Activated naive CD4-positive, alpha-beta T cell treated with anti-CD3 and anti-CD28 coated beads, Interleukin-2, amount 50 U/mL, for 24 hours (primary cell): ENCODE measurements around the gene MARCKSL1.
"Not testable (repeated sequence)": the region's sequence is repeated elsewhere in the genome, so short reads cannot be mapped to it uniquely, and the experiment has no call there.

Source experiments
- H3K27ac Mint-ChIP-seq: one replicate; pipeline ENCODE4 v1.8.0; 2021; ENCODE audit warnings: mild to moderate bottlenecking, mixed read lengths
- H3K27me3 Mint-ChIP-seq: one replicate; pipeline ENCODE4 v1.8.0; 2021; ENCODE audit warnings: mixed read lengths
- H3K36me3 Mint-ChIP-seq: one replicate; pipeline ENCODE4 v1.8.0; 2021; ENCODE audit warnings: mixed read lengths
- H3K4me1 Mint-ChIP-seq: one replicate; pipeline ENCODE4 v1.8.0; 2021; ENCODE audit warnings: mixed read lengths
- H3K4me3 Mint-ChIP-seq: one replicate; pipeline ENCODE4 v1.8.0; 2021; ENCODE audit warnings: mild to moderate bottlenecking, mixed read lengths
- H3K9me3 Mint-ChIP-seq: one replicate; pipeline ENCODE4 v1.8.0; 2021; ENCODE audit warnings: mixed read lengths

MARCKSL1 gene

DNA sequence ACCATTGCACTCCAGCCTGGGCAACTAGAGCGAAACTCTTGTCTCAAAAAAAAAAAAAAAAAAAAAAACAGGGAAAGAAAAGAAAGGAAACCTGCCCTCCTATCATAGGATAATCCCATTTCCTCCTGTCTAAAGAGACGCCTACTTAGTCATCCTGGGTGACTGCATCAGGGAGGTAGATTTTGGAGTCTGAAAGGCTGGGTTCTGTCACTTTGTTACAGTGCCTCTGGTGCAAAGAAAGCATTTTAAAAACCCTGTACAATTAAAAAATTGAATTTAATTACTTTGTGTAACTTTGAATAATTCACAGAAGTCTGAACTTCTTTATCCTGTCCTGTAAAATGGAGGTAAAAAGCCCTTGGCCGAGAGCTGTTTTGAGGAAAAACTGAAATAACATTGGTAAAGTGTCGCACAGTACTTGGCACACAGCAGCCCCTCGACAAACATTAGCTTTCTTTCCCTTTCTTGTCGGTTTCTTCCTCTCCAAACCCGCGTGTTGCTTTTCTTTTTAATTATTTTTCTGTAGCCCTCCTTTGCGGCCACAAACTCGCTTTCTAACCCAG, 44.8 kb downstream of the MARCKSL1 start:
- Mint-ChIP-seq H3K27ac (peak overlapping the region; percentile 98), H3K4me1 (peaks cover 41% of the 10 kb centered on the region), H3K36me3 (peaks cover 5% of the 10 kb centered on the region), H3K4me3 (peak overlapping the region; percentile 96), H3K27me3 (no peaks in the 10 kb centered on the region), H3K9me3 (no peaks in the 10 kb centered on the region)

DNA sequence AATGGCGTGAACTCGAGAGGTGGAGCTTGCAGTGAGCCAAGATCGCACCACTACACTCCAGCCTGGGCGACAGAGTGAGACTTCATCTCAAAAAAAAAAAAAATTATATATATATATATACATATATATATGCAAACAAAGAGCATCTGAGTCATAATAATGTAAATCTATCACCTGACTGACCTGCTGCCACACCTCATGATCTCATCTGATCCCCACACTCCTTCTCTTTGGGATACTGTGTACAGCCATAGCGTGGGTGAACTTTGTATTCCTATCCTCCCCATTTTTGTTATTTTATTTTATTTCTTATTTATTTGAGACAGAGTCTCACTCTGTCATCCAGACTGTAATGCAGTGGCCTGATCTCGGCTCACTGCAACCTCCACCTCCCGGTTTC, 46.8 kb downstream of the MARCKSL1 start:
- H3K27me3 Mint-ChIP-seq = no peaks in the 10 kb centered on the region
- peak overlapping the region; percentile 55 for H3K27ac Mint-ChIP-seq
- peaks cover 24% of the 10 kb centered on the region for H3K4me1 Mint-ChIP-seq
- no peak overlapping the region for H3K4me3 Mint-ChIP-seq
- peaks cover 9% of the 10 kb centered on the region for H3K36me3 Mint-ChIP-seq
- H3K9me3 Mint-ChIP-seq = no peaks in the 10 kb centered on the region

DNA sequence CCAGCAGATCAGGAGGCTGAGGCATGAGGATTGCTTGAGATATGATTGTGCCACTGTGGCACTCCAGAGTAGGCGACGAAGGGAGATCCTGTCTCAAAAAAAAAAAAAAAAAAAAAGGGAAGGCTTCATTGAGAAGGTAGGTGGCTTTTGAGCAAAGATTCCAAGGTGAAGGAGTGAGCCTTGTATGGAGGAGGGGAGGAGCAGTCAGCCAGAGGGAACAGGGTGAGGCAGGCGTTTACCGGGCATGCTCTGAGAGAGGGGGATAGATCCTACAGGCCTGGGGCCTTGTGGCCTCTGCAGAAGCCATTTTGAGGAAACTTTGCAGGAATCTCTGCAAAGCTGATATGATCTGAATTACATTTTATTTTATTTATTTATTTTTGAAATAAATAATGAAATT, 49.3 kb downstream of the MARCKSL1 start:
- H3K9me3 Mint-ChIP-seq = no peaks in the 10 kb centered on the region
- H3K4me3 Mint-ChIP-seq = no peak overlapping the region
- H3K36me3 Mint-ChIP-seq = peaks cover 9% of the 10 kb centered on the region
- no peaks in the 10 kb centered on the region for H3K27me3 Mint-ChIP-seq
- H3K27ac Mint-ChIP-seq = peak overlapping the region; percentile 76
- H3K4me1 Mint-ChIP-seq = peaks cover 14% of the 10 kb centered on the region

DNA sequence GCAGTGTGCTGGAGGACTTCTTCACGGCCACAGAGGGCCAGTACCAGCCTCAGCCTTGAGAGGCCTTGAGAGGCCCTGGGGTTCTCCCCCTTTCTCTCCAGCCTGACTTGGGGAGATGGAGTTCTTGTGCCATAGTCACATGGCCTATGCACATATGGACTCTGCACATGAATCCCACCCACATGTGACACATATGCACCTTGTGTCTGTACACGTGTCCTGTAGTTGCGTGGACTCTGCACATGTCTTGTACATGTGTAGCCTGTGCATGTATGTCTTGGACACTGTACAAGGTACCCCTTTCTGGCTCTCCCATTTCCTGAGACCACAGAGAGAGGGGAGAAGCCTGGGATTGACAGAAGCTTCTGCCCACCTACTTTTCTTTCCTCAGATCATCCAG, 50.4 kb downstream of the MARCKSL1 start:
- Mint-ChIP-seq H3K4me3 (no peak overlapping the region), H3K36me3 (peaks cover 11% of the 10 kb centered on the region), H3K27me3 (no peaks in the 10 kb centered on the region), H3K4me1 (peaks cover 9% of the 10 kb centered on the region), H3K27ac (peak overlapping the region; percentile 17), H3K9me3 (no peaks in the 10 kb centered on the region)

DNA sequence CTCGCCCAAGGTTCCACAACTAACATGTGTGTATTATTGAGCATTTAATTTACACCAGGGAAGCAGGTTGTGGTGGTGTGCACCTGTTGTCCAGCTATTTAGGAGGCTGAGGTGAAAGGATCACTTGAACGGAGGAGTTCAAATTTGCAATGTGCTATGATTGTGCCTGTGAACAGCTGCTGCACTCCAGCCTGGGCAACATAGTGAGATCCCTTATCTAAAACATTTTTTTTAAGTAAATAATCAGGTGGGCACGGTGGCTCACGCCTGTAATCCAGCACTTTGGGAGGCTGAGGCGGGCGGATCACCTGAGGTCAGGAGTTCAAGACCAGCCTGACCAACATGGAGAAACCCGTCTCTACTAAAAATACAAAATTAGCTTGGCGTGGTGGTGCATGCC, 51.3 kb downstream of the MARCKSL1 start:
- not testable (repeated sequence) for H3K27me3 Mint-ChIP-seq, H3K4me3 Mint-ChIP-seq, H3K4me1 Mint-ChIP-seq, H3K9me3 Mint-ChIP-seq
- Mint-ChIP-seq H3K27ac (peak overlapping the region; percentile 55), H3K36me3 (peaks cover 11% of the 10 kb centered on the region)
